Measurements from ENCODE around the gene B4GALT2. TPM values are rescaled to one million over a fixed set of nuclear protein-coding genes. Genes with fewer than 3 reads are reported as not detected.

B4GALT2 gene
- total RNA-seq, 6 experiments from 2014 or later: 87.8 to 107 (median 98.8) TPM

GRCh38 chr1:43978264-43978550, 803 bp upstream of the B4GALT2 start:
- Mint-ChIP-seq H3K4me3 (peak overlapping the region; percentile 85), H3K27ac (peak overlapping the region; percentile 79; the same call in 1 of the 2 replicates), H3K36me3 (ENCODE audit: low read depth) (peaks cover 42% of the 10 kb centered on the region), H3K4me1 (ENCODE audit: low read depth) (peaks cover 62% of the 10 kb centered on the region), H3K9me3 (no peaks in the 10 kb centered on the region), H3K27me3 (ENCODE audit: insufficient read depth) (peaks cover 4% of the 10 kb centered on the region; the same call in 1 of the 2 replicates)
- no peak for TF ChIP-seq CTCF (IDR thresholded peaks at IDR 0.05)
- DNase-seq: no peak

GRCh38 chr1:43979261-43979527, 184 bp downstream of the B4GALT2 start:
- Mint-ChIP-seq H3K36me3 (ENCODE audit: low read depth) (peaks cover 46% of the 10 kb centered on the region), H3K4me1 (ENCODE audit: low read depth) (peaks cover 58% of the 10 kb centered on the region), H3K27ac (no peak overlapping the region), H3K9me3 (no peaks in the 10 kb centered on the region), H3K4me3 (no peak overlapping the region), H3K27me3 (ENCODE audit: insufficient read depth) (peaks cover 6% of the 10 kb centered on the region)
- DNase-seq: no peak
- no peak for TF ChIP-seq CTCF (IDR thresholded peaks at IDR 0.05)

- TF ChIP-seq CTCF (IDR thresholded peaks at IDR 0.05): no peak
- H3K4me1 Mint-ChIP-seq (ENCODE audit: low read depth): peaks cover 54% of the 10 kb centered on the region
- peak; percentile 43 for DNase-seq
- H3K27me3 Mint-ChIP-seq (ENCODE audit: insufficient read depth): peaks cover 6% of the 10 kb centered on the region
- H3K36me3 Mint-ChIP-seq (ENCODE audit: low read depth): peaks cover 46% of the 10 kb centered on the region
- peak overlapping the region; percentile 92 for H3K4me3 Mint-ChIP-seq
- H3K27ac Mint-ChIP-seq: peak overlapping the region; percentile 87
- no peaks in the 10 kb centered on the region for H3K9me3 Mint-ChIP-seq
These were observed 681 bp downstream of the B4GALT2 start for GRCh38 chr1:43979528-43980254.

- peaks cover 48% of the 10 kb centered on the region for H3K36me3 Mint-ChIP-seq (ENCODE audit: low read depth)
- peak overlapping the region; percentile 92 for H3K4me3 Mint-ChIP-seq
- no peak for DNase-seq
- peak overlapping the region; percentile 87 for H3K27ac Mint-ChIP-seq
- H3K27me3 Mint-ChIP-seq (ENCODE audit: insufficient read depth): peaks cover 6% of the 10 kb centered on the region
- TF ChIP-seq CTCF (IDR thresholded peaks at IDR 0.05): no peak
- no peaks in the 10 kb centered on the region for H3K9me3 Mint-ChIP-seq
- H3K4me1 Mint-ChIP-seq (ENCODE audit: low read depth): peaks cover 55% of the 10 kb centered on the region
These were observed 1.5 kb downstream of the B4GALT2 start for GRCh38 chr1:43980255-43981134.

- no peak for DNase-seq
- H3K9me3 Mint-ChIP-seq: no peaks in the 10 kb centered on the region
- peaks cover 53% of the 10 kb centered on the region for H3K36me3 Mint-ChIP-seq (ENCODE audit: low read depth)
- TF ChIP-seq CTCF (IDR thresholded peaks at IDR 0.05): no peak
- no peak overlapping the region; the same call in 1 of the 2 replicates for H3K4me3 Mint-ChIP-seq
- peaks cover 57% of the 10 kb centered on the region for H3K4me1 Mint-ChIP-seq (ENCODE audit: low read depth)
- peaks cover 6% of the 10 kb centered on the region for H3K27me3 Mint-ChIP-seq (ENCODE audit: insufficient read depth)
- no peak overlapping the region for H3K27ac Mint-ChIP-seq
These were observed 2.1 kb downstream of the B4GALT2 start for GRCh38 chr1:43981135-43981491.

Data from HFFc6 (cell line).